H9 (cell line): ENCODE results near the gene DENND11. TPM values are rescaled to one million over a fixed set of nuclear protein-coding genes. Genes with fewer than 3 reads are reported as not detected.

ENCODE experiments used
- DNase-seq: peaks from one replicate; pipeline ENCODE4 v3.0.0-alpha.2; 2017
- H2AFZ ChIP-seq: one replicate; pipeline ENCODE4 v1.6.1; 2013; ENCODE audit warnings: mild to moderate bottlenecking, low read length, control low read depth, moderate library complexity
- H2AK5ac ChIP-seq: 2 replicates; pipeline ENCODE4 v1.6.1; 2013; ENCODE audit warnings: low read length, control low read depth, mixed read lengths; ENCODE audit not compliant: insufficient read length
- H2BK120ac ChIP-seq: one replicate; pipeline ENCODE4 v1.6.1; 2013; ENCODE audit warnings: low read depth, mild to moderate bottlenecking, low read length, control low read depth, inconsistent platforms; ENCODE audit not compliant: poor library complexity, severe bottlenecking
- H2BK12ac ChIP-seq: 2 replicates; pipeline ENCODE4 v1.6.1; 2013; ENCODE audit warnings: low read length, control low read depth, mixed read lengths, low read depth; ENCODE audit not compliant: insufficient read length
- H2BK15ac ChIP-seq: 2 replicates; pipeline ENCODE4 v1.6.1; 2013; ENCODE audit warnings: low read depth, low read length, control low read depth
- H2BK20ac ChIP-seq: one replicate; pipeline ENCODE4 v1.6.1; 2013; ENCODE audit warnings: low read depth, mild to moderate bottlenecking, low read length, control low read depth, inconsistent platforms; ENCODE audit not compliant: poor library complexity, severe bottlenecking
- H2BK5ac ChIP-seq: 2 replicates; pipeline ENCODE4 v1.6.1; 2013; ENCODE audit warnings: low read length, control low read depth, mixed read lengths; ENCODE audit not compliant: insufficient read length
- H3K14ac ChIP-seq: 2 replicates; pipeline ENCODE4 v1.6.1; 2013; ENCODE audit warnings: low read length, control low read depth; ENCODE audit not compliant: insufficient read depth
- H3K18ac ChIP-seq: 2 replicates; pipeline ENCODE4 v1.6.1; 2013; ENCODE audit warnings: low read depth, mild to moderate bottlenecking, mixed read lengths, low read length, control low read depth; ENCODE audit not compliant: insufficient read length
- H3K23ac ChIP-seq: 2 replicates; pipeline ENCODE4 v1.6.1; 2013; ENCODE audit warnings: low read length, control low read depth, mixed read lengths, low read depth; ENCODE audit not compliant: insufficient read length
- H3K23me2 ChIP-seq: 2 replicates; pipeline ENCODE4 v1.6.1; 2013; ENCODE audit warnings: low read depth, mild to moderate bottlenecking, mixed read lengths, low read length, control low read depth; ENCODE audit not compliant: insufficient read length, poor library complexity, severe bottlenecking
- H3K27ac ChIP-seq: 2 replicates; pipeline ENCODE4 v1.5.1; 2013; ENCODE audit warnings: low read length, control low read depth, mixed read lengths, low read depth; ENCODE audit not compliant: insufficient read length
- H3K27me3 ChIP-seq: 2 replicates; pipeline ENCODE4 v1.6.1; 2013; ENCODE audit warnings: low read length, control low read depth, inconsistent platforms; ENCODE audit not compliant: insufficient read depth
- H3K4ac ChIP-seq: 2 replicates; pipeline ENCODE4 v1.6.1; 2013; ENCODE audit warnings: low read depth, mild to moderate bottlenecking, control low read depth, inconsistent platforms, low read length, moderate library complexity
- H3K4me1 ChIP-seq: 2 replicates; pipeline ENCODE4 v1.6.1; 2013; ENCODE audit warnings: low read length, control low read depth, inconsistent platforms; ENCODE audit not compliant: insufficient read depth
- H3K4me2 ChIP-seq: 2 replicates; pipeline ENCODE4 v1.6.1; 2013; ENCODE audit warnings: low read length, control low read depth, mixed read lengths; ENCODE audit not compliant: insufficient read length, insufficient read depth
- H3K56ac ChIP-seq: 2 replicates; pipeline ENCODE4 v1.6.1; 2013; ENCODE audit warnings: low read depth, mild to moderate bottlenecking, mixed read lengths, low read length, control low read depth; ENCODE audit not compliant: insufficient read length
- H3K79me1 ChIP-seq: 2 replicates; pipeline ENCODE4 v1.6.1; 2013; ENCODE audit warnings: low read depth, mild to moderate bottlenecking, moderate library complexity, low read length, control low read depth, inconsistent platforms; ENCODE audit not compliant: insufficient read depth, poor library complexity, severe bottlenecking
- H3K79me2 ChIP-seq: 2 replicates; pipeline ENCODE4 v1.6.1; 2013; ENCODE audit warnings: low read length, control low read depth, inconsistent platforms; ENCODE audit not compliant: insufficient read depth
- H3K9ac ChIP-seq: 2 replicates; pipeline ENCODE4 v1.6.1; 2013; ENCODE audit warnings: low read length, control low read depth, mixed read lengths; ENCODE audit not compliant: insufficient read length; ENCODE audit errors: extremely low read depth
- H3K9me3 ChIP-seq: one replicate; pipeline ENCODE4 v1.6.1; 2013; ENCODE audit warnings: low read depth, low read length, inconsistent platforms; ENCODE audit not compliant: control insufficient read depth
- H3T11ph ChIP-seq: one replicate; pipeline ENCODE4 v1.6.1; 2013; ENCODE audit warnings: mild to moderate bottlenecking, low read length, control low read depth, inconsistent platforms
- H4K20me1 ChIP-seq: one replicate; pipeline ENCODE4 v1.6.1; 2013; ENCODE audit not compliant: control insufficient read depth, insufficient read length, insufficient read depth
- H4K5ac ChIP-seq: 2 replicates; pipeline ENCODE4 v1.6.1; 2013; ENCODE audit warnings: low read depth, mild to moderate bottlenecking, mixed read lengths, low read length, control low read depth; ENCODE audit not compliant: insufficient read length
- H4K8ac ChIP-seq: replicated peaks from 2 replicates; pipeline ENCODE4 v1.6.1; 2013; ENCODE audit warnings: low read length, control low read depth, mixed read lengths, low read depth; ENCODE audit not compliant: insufficient read length
- H4K91ac ChIP-seq: 2 replicates; pipeline ENCODE4 v1.6.1; 2013; ENCODE audit warnings: low read depth, mild to moderate bottlenecking, moderate library complexity, mixed read lengths, low read length, control low read depth; ENCODE audit not compliant: insufficient read length
- H3K27ac Mint-ChIP-seq, 3 experiments: 2 replicates in 2 of 3; 3 replicates in 1 of 3; pipeline ENCODE4 v1.8.0; 2020 to 2021; ENCODE audit warnings: mixed read lengths in 3 of 3, mild to moderate bottlenecking in 1 of 3, moderate library complexity in 1 of 3
- H3K27me3 Mint-ChIP-seq: 2 replicates; pipeline ENCODE4 v1.8.0; 2021; ENCODE audit warnings: low read depth, mild to moderate bottlenecking, moderate library complexity, mixed read lengths
- H3K36me3 Mint-ChIP-seq, 3 experiments: 2 replicates in 2 of 3; 3 replicates in 1 of 3; pipeline ENCODE4 v1.8.0; 2020 to 2021; ENCODE audit warnings: low read depth in 3 of 3, mixed read lengths in 3 of 3; ENCODE audit not compliant: insufficient read depth in 1 of 3
- H3K4me1 Mint-ChIP-seq, 2 experiments: 2 replicates each; pipeline ENCODE4 v1.8.0; 2020; ENCODE audit warnings: mixed read lengths in 2 of 2
- H3K4me3 Mint-ChIP-seq, 2 experiments: 2 replicates in 1 of 2; 3 replicates in 1 of 2; pipeline ENCODE4 v1.8.0; 2020 to 2021; ENCODE audit warnings: mild to moderate bottlenecking in 2 of 2, mixed read lengths in 2 of 2, moderate library complexity in 1 of 2
- H3K9me3 Mint-ChIP-seq, 2 experiments: 2 replicates in 1 of 2; 3 replicates in 1 of 2; pipeline ENCODE4 v1.8.0; 2020; ENCODE audit warnings: mild to moderate bottlenecking in 2 of 2, mixed read lengths in 2 of 2, moderate library complexity in 1 of 2
- WGBS: extraction: QIAGEN DNeasy Blood & Tissue Kit; methylation state at CpG from one replicate; pipeline ENCODE4 v1.1.7; 2013; ENCODE audit warnings: missing lambda C conversion rate, low lambda C conversion rate, mixed read lengths; ENCODE audit not compliant: insufficient read length; ENCODE audit errors: extremely low coverage; 5-methylcytosine and 5-hydroxymethylcytosine counted together
- total RNA-seq: library from RNA; stranded (reverse); gene quantifications from 2 replicates; pipeline ENCODE4 v1.2.1, GENCODE V29; 2021
- TF ChIP-seq, protein P1 (sequence below): fragments of 200-600 bp; sonication (generic); conservative IDR thresholded peaks from 3 replicates; pipeline ENCODE4 v1.8.0; 2021; ENCODE audit warnings: antibody characterized with exemption, mild to moderate bottlenecking

Gene DENND11
- total RNA-seq, 1 experiment from 2014 or later, result 21.9 TPM

DNA sequence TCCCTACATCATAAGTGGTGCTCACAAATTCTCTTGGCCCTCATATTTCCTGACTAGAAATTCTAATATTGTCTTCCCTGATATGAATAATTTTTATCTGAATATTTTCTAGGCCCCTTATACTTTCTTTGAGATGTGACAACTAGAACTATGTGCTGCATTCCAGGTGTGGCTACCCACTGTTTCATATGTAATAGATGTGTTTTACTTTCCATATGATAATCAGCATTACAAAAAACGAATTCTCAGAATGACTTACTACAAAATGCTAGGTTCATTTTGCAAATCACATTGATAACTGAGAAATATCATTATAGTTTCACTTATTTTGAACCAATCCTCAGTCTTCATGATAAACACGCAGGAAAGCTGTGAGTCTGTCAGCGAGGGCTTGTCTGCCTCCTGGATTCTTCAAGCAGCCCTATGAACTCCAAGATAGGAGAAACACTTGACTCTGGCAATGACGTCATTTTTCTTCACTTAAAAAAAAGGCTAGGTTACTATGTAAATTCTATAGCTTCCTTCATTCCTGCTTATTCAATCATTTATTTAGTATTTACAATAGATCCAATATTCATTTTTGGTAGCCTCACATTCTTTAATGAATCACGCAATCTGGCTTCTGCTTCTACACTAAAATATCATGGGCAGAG is 10.8 kb upstream of the DENND11 start:
- Histone ChIP-seq H3K4me1 (peaks cover 8% of the 10 kb centered on the region; the same call in 1 of the 2 replicates), H2BK20ac (no peak overlapping the region), H3K27ac (no peak overlapping the region), H3K23me2 (no peaks in the 10 kb centered on the region), H4K8ac (no peak overlapping the region), H2BK5ac (no peak overlapping the region), H3T11ph (no peak overlapping the region), H3K79me2 (no peaks in the 10 kb centered on the region), H4K20me1 (peaks cover 2% of the 10 kb centered on the region), H3K23ac (no peak overlapping the region), H2BK120ac (no peak overlapping the region), H2AK5ac (no peak overlapping the region), H4K91ac (no peak overlapping the region), H3K14ac (no peak overlapping the region), H2BK12ac (no peak overlapping the region), H3K4ac (no peak overlapping the region), H3K9ac (no peak overlapping the region), H3K9me3 (no peaks in the 10 kb centered on the region), H2BK15ac (no peak overlapping the region), H3K27me3 (no peaks in the 10 kb centered on the region), H3K56ac (no peak overlapping the region), H3K18ac (no peak overlapping the region), H4K5ac (no peak overlapping the region), H3K79me1 (no peaks in the 10 kb centered on the region), H3K4me2 (no peak overlapping the region), H2AFZ (no peak overlapping the region)
- Mint-ChIP-seq H3K4me3 (no peak overlapping the region), H3K27me3 (peaks cover 2% of the 10 kb centered on the region; the same call in 1 of the 2 replicates), H3K36me3 (no peaks in the 10 kb centered on the region), H3K9me3 (no peaks in the 10 kb centered on the region), H3K27ac (no peak overlapping the region), H3K4me1 (peaks cover 32 to 37% of the 10 kb centered on the region in 2 experiments)
- no CpG with 5 or more reads among the region's 5 CpGs for WGBS
- TF ChIP-seq, protein P1, sequence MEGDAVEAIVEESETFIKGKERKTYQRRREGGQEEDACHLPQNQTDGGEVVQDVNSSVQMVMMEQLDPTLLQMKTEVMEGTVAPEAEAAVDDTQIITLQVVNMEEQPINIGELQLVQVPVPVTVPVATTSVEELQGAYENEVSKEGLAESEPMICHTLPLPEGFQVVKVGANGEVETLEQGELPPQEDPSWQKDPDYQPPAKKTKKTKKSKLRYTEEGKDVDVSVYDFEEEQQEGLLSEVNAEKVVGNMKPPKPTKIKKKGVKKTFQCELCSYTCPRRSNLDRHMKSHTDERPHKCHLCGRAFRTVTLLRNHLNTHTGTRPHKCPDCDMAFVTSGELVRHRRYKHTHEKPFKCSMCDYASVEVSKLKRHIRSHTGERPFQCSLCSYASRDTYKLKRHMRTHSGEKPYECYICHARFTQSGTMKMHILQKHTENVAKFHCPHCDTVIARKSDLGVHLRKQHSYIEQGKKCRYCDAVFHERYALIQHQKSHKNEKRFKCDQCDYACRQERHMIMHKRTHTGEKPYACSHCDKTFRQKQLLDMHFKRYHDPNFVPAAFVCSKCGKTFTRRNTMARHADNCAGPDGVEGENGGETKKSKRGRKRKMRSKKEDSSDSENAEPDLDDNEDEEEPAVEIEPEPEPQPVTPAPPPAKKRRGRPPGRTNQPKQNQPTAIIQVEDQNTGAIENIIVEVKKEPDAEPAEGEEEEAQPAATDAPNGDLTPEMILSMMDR, result no peak
- no peak for DNase-seq
